RWPE2 (cell line): Measurements from ENCODE around the gene SUCO.

Source experiments
- ATAC-seq: fragments of 200-7000 bp; cut with Tn5 transposase; 3 replicates; pipeline ENCODE4 v1.9.1; 2021; ENCODE audit warnings: low read depth
- DNase-seq: peaks from one replicate; pipeline ENCODE4 v3.0.0-alpha.2; 2020; ENCODE audit warnings: low spot score
- H3K27ac ChIP-seq: fragments of 450-650 bp; 2 replicates; pipeline ENCODE4 v1.5.1; 2017; ENCODE audit warnings: mild to moderate bottlenecking; ENCODE audit not compliant: poor library complexity, severe bottlenecking
- H3K27me3 ChIP-seq: fragments of 250-450 bp; sonication (Bioruptor Pico); 2 replicates; pipeline ENCODE4 v1.5.1; 2021; ENCODE audit warnings: mild to moderate bottlenecking, moderate library complexity; ENCODE audit not compliant: insufficient read depth, poor library complexity, severe bottlenecking
- H3K36me3 ChIP-seq: fragments of 250-450 bp; sonication (Bioruptor Pico); 2 replicates; pipeline ENCODE4 v1.5.1; 2020; ENCODE audit warnings: low read depth, mild to moderate bottlenecking, moderate library complexity
- H3K4me1 ChIP-seq: fragments of 250-450 bp; sonication (Bioruptor Pico); 2 replicates; pipeline ENCODE4 v1.5.1; 2021; ENCODE audit warnings: mild to moderate bottlenecking, moderate library complexity; ENCODE audit not compliant: insufficient read depth, poor library complexity, severe bottlenecking
- H3K4me3 ChIP-seq: fragments of 250-450 bp; sonication (Bioruptor Pico); 2 replicates; pipeline ENCODE4 v1.5.1; 2021; ENCODE audit warnings: mild to moderate bottlenecking, moderate library complexity; ENCODE audit not compliant: severe bottlenecking
- H3K9me3 ChIP-seq: fragments of 250-450 bp; sonication (Bioruptor Pico); 2 replicates; pipeline ENCODE4 v1.5.1; 2021; ENCODE audit warnings: mild to moderate bottlenecking, moderate library complexity; ENCODE audit not compliant: severe bottlenecking
- CTCF ChIP-seq: fragments of 450-650 bp; IDR thresholded peaks from one replicate; pipeline ENCODE4 v1.5.1; 2017; ENCODE audit warnings: mild to moderate bottlenecking, moderate library complexity; ENCODE audit not compliant: poor library complexity, severe bottlenecking

Gene SUCO

DNA sequence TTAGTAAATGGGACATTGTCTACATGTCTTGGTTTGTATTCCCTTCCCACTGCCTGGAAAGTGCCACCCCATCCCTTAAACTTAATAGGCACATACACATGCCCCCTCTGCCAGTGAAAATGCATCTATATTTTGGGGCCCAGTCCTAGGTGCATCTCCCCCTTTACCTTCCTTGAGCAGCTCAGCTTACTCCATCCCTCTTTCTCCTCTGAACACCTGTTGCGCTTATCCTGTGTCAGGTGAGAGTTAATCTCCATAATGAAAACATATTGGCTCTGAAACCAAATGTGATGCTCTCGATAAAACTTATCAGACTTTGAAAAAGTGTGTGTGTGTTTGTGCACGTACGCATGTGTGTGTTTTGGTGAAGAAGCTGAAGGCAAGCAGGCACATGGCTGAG is 15.4 kb upstream of the SUCO start:
- peaks cover 2% of the 10 kb centered on the region for H3K9me3 ChIP-seq
- no peaks in the 10 kb centered on the region for H3K36me3 ChIP-seq
- H3K4me1 ChIP-seq: no peaks in the 10 kb centered on the region
- no peak overlapping the region for H3K27ac ChIP-seq
- ATAC-seq (no peak), DNase-seq (no peak)
- no peaks in the 10 kb centered on the region for H3K27me3 ChIP-seq
- TF ChIP-seq CTCF: no peak
- no peak overlapping the region for H3K4me3 ChIP-seq

DNA sequence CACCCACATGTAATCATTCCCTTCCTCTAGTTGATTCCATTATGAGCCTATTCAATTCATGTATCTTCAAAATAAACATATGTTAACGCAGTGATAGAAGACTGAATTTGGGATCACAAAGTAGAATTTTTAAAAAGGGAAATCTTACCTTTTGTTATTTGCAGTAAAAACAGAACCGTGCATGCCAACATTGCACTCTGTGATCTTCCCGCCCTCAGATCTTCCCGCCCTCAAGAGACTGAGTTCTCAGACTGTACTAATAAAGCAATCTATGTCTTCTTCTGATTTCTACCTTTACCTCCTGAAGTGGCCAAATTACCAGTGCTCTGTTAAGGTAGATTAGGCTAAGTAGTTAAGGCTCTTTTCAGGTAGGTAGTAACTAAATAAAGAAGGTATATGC is 3.6 kb upstream of the SUCO start:
- ATAC-seq: no peak
- TF ChIP-seq CTCF: no peak
- no peaks in the 10 kb centered on the region for H3K27me3 ChIP-seq
- H3K4me3 ChIP-seq: no peak overlapping the region
- H3K27ac ChIP-seq: no peak overlapping the region
- peaks cover 3% of the 10 kb centered on the region for H3K4me1 ChIP-seq
- H3K9me3 ChIP-seq: no peaks in the 10 kb centered on the region
- no peaks in the 10 kb centered on the region for H3K36me3 ChIP-seq
- no peak for DNase-seq

GRCh38 chr1:172530000-172530399 is 3.0 kb upstream of the SUCO start:
- no peaks in the 10 kb centered on the region for H3K9me3 ChIP-seq
- no peaks in the 10 kb centered on the region for H3K36me3 ChIP-seq
- no peak overlapping the region for H3K4me3 ChIP-seq
- DNase-seq: no peak
- H3K4me1 ChIP-seq: peaks cover 8% of the 10 kb centered on the region
- H3K27ac ChIP-seq: no peak overlapping the region
- H3K27me3 ChIP-seq: no peaks in the 10 kb centered on the region
- no peak for ATAC-seq
- no peak for TF ChIP-seq CTCF

DNA sequence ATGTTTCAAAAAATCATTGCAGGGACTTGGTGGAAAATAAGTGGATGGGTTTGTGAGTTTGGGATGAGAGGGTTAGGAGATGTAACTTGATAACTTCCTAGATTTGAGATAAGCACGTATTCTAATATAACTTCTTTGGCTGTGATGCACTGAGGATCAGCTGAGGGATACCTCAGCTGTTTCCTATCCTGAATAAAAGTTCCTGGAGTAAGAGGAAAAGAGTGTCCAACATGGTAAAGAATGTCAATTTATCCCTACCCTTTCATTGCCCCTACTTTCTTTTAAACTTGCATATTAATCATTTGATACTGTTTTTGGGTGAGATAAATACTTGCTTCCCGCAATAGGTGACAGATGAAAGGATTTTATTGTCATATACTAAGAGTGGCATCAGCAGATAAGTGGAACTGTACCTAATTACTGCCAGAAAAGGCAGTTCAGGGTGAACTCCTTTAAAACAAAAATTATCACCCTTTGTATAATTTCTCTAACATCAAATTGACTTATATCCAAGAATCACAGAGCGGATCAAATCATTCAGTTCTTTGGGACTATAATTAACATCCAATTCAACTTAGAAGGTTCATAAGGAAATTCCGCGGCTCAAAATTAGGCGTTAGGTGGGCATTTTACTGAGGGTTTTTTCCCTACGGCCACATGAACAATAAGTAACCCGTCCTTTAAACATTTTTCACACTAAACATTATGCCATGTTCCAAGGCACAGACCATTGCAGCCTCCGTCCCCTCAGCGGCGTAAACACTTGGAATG is 1.4 kb upstream of the SUCO start:
- peaks cover 20% of the 10 kb centered on the region for H3K4me1 ChIP-seq
- no peaks in the 10 kb centered on the region for H3K36me3 ChIP-seq
- DNase-seq (no peak), ATAC-seq (no peak)
- peak overlapping the region; percentile 70 for H3K27ac ChIP-seq
- no peaks in the 10 kb centered on the region for H3K27me3 ChIP-seq
- no peak for TF ChIP-seq CTCF
- H3K4me3 ChIP-seq: peak overlapping the region; percentile 79
- no peaks in the 10 kb centered on the region for H3K9me3 ChIP-seq

- H3K36me3 ChIP-seq: no peaks in the 10 kb centered on the region
- H3K4me3 ChIP-seq: peak overlapping the region; percentile 79
- peak; percentile 89 for DNase-seq
- no peaks in the 10 kb centered on the region for H3K27me3 ChIP-seq
- no peak for TF ChIP-seq CTCF
- ATAC-seq: peak; percentile 75
- peak overlapping the region; percentile 70 for H3K27ac ChIP-seq
- peaks cover 21% of the 10 kb centered on the region for H3K4me1 ChIP-seq
- H3K9me3 ChIP-seq: no peaks in the 10 kb centered on the region
Measured at GRCh38 chr1:172532183-172532699, 709 bp upstream of the SUCO start.
